MM.1S (cell line): Measurements from ENCODE around the gene ISY1.

Source experiments
- EZH2 ChIP-seq: fragments of 300-600 bp; sonication (generic); optimal IDR thresholded peaks from 2 replicates; pipeline ENCODE3; 2017; ENCODE audit warnings: low read depth, mild to moderate bottlenecking, antibody characterized with exemption, low read length, mixed read lengths
- TF ChIP-seq, protein P1 (sequence below): fragments of 300-600 bp; sonication (generic); IDR thresholded peaks from 2 replicates; pipeline ENCODE4 v1.5.1; 2016; ENCODE audit warnings: antibody characterized with exemption, low read length, mixed read lengths

DNA sequence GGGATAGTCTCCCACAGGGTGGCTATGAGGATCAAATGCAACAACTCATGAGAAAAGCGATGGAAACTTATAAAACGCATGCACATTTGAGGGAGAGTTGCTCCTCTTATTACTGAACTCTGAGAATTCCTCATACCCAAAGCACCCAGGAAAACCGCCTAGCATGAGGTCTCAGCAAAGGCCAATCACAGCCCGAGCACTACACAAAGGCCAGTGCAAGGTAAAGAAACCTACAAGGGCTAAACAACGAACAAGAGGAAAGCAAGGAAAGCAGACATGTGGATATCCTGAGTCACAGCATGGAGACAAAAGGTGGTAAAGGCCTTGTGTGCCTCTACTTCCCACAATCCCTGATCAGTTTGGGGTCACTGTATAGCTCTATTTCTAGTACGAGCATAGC is 46.4 kb downstream of the ISY1 start:
- TF ChIP-seq, protein P1, sequence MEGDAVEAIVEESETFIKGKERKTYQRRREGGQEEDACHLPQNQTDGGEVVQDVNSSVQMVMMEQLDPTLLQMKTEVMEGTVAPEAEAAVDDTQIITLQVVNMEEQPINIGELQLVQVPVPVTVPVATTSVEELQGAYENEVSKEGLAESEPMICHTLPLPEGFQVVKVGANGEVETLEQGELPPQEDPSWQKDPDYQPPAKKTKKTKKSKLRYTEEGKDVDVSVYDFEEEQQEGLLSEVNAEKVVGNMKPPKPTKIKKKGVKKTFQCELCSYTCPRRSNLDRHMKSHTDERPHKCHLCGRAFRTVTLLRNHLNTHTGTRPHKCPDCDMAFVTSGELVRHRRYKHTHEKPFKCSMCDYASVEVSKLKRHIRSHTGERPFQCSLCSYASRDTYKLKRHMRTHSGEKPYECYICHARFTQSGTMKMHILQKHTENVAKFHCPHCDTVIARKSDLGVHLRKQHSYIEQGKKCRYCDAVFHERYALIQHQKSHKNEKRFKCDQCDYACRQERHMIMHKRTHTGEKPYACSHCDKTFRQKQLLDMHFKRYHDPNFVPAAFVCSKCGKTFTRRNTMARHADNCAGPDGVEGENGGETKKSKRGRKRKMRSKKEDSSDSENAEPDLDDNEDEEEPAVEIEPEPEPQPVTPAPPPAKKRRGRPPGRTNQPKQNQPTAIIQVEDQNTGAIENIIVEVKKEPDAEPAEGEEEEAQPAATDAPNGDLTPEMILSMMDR: no peak
- TF ChIP-seq EZH2: no peak
